ENCODE results near the gene GALNT18.
A peak's percentile ranks its signal among the peaks of the same experiment; 100 is the strongest.

GALNT18 gene

GRCh38 chr11:11624926-11625325 lies 3.1 kb upstream of the GALNT18 start:
- WGBS, 2 experiments (ENCODE audit: insufficient coverage in 2 of 2), result 86% methylated on average over 2 of the region's 4 CpGs; no CpG with 5 or more reads in 1 of the 2 experiments
- Histone ChIP-seq H3K4me1 (ENCODE audit: control insufficient read depth, insufficient read depth, low read length, poor library complexity, severe bottlenecking) (peaks cover 9% of the 10 kb centered on the region), H3K9me3 (ENCODE audit: control insufficient read depth, low read length) (no peaks in the 10 kb centered on the region), H3K36me3 (ENCODE audit: control insufficient read depth, insufficient read depth, low read length) (no peaks in the 10 kb centered on the region), H3K4me3 (ENCODE audit: extremely low read depth, insufficient read depth, low read length, poor library complexity, severe bottlenecking) (no peak overlapping the region), H3K27ac (ENCODE audit: low read depth, low read length, severe bottlenecking) (no peak overlapping the region)

- no peaks in the 10 kb centered on the region for H3K9me3 ChIP-seq (ENCODE audit: control insufficient read depth, low read length)
- no peak overlapping the region for H3K4me3 ChIP-seq (ENCODE audit: extremely low read depth, insufficient read depth, low read length, poor library complexity, severe bottlenecking)
- no peaks in the 10 kb centered on the region for H3K36me3 ChIP-seq (ENCODE audit: control insufficient read depth, insufficient read depth, low read length)
- no peak overlapping the region for H3K27ac ChIP-seq (ENCODE audit: low read depth, low read length, severe bottlenecking)
- H3K4me1 ChIP-seq (ENCODE audit: control insufficient read depth, insufficient read depth, low read length, poor library complexity, severe bottlenecking), result peaks cover 9% of the 10 kb centered on the region
- 89 to 90% methylated on average over 1 to 3 of the region's 3 CpGs for WGBS, 2 experiments (ENCODE audit: insufficient coverage in 2 of 2)
These were observed 2.4 kb upstream of the GALNT18 start for GRCh38 chr11:11624204-11624603.

- Histone ChIP-seq H3K4me1 (ENCODE audit: control insufficient read depth, insufficient read depth, low read length, poor library complexity, severe bottlenecking) (peaks cover 9% of the 10 kb centered on the region), H3K4me3 (ENCODE audit: extremely low read depth, insufficient read depth, low read length, poor library complexity, severe bottlenecking) (no peak overlapping the region), H3K36me3 (ENCODE audit: control insufficient read depth, insufficient read depth, low read length) (no peaks in the 10 kb centered on the region), H3K27ac (ENCODE audit: low read depth, low read length, severe bottlenecking) (peak overlapping the region; percentile 49), H3K9me3 (ENCODE audit: control insufficient read depth, low read length) (no peaks in the 10 kb centered on the region)
- 81 to 84% methylated on average over 3 to 5 of the region's 5 CpGs for WGBS, 2 experiments (ENCODE audit: insufficient coverage in 2 of 2)
These were observed 967 bp upstream of the GALNT18 start for GRCh38 chr11:11622772-11623171.

GRCh38 chr11:11622340-11622706 lies 518 bp upstream of the GALNT18 start:
- WGBS, 2 experiments (ENCODE audit: insufficient coverage in 2 of 2), result 6 to 23% methylated on average over 5 to 10 of the region's 12 CpGs
- Histone ChIP-seq H3K4me1 (ENCODE audit: control insufficient read depth, insufficient read depth, low read length, poor library complexity, severe bottlenecking) (peaks cover 9% of the 10 kb centered on the region), H3K36me3 (ENCODE audit: control insufficient read depth, insufficient read depth, low read length) (no peaks in the 10 kb centered on the region), H3K9me3 (ENCODE audit: control insufficient read depth, low read length) (no peaks in the 10 kb centered on the region), H3K4me3 (ENCODE audit: extremely low read depth, insufficient read depth, low read length, poor library complexity, severe bottlenecking) (peak overlapping the region; percentile 50), H3K27ac (ENCODE audit: low read depth, low read length, severe bottlenecking) (peak overlapping the region; percentile 45)

- peaks cover 9% of the 10 kb centered on the region for H3K4me1 ChIP-seq (ENCODE audit: control insufficient read depth, insufficient read depth, low read length, poor library complexity, severe bottlenecking)
- H3K9me3 ChIP-seq (ENCODE audit: control insufficient read depth, low read length), result no peaks in the 10 kb centered on the region
- no peak overlapping the region for H3K27ac ChIP-seq (ENCODE audit: low read depth, low read length, severe bottlenecking)
- 1 to 2% methylated on average over 55 of the region's 55 CpGs for WGBS, 2 experiments (ENCODE audit: insufficient coverage in 2 of 2)
- H3K36me3 ChIP-seq (ENCODE audit: control insufficient read depth, insufficient read depth, low read length), result no peaks in the 10 kb centered on the region
- H3K4me3 ChIP-seq (ENCODE audit: extremely low read depth, insufficient read depth, low read length, poor library complexity, severe bottlenecking), result peak overlapping the region; percentile 50
These were observed 758 bp downstream of the GALNT18 start for GRCh38 chr11:11620921-11621572.

GRCh38 chr11:11620173-11620920 lies 1.5 kb downstream of the GALNT18 start:
- no peaks in the 10 kb centered on the region for H3K36me3 ChIP-seq (ENCODE audit: control insufficient read depth, insufficient read depth, low read length)
- WGBS, 2 experiments (ENCODE audit: insufficient coverage in 2 of 2), result 0 to 3% methylated on average over 23 to 30 of the region's 48 CpGs

GRCh38 chr11:11618973-11619435 lies 2.8 kb downstream of the GALNT18 start:
- WGBS, 2 experiments (ENCODE audit: insufficient coverage in 2 of 2), result 10 to 58% methylated on average over 2 of the region's 4 CpGs
- Histone ChIP-seq H3K4me1 (ENCODE audit: control insufficient read depth, insufficient read depth, low read length, poor library complexity, severe bottlenecking) (peaks cover 5% of the 10 kb centered on the region), H3K27ac (ENCODE audit: low read depth, low read length, severe bottlenecking) (no peak overlapping the region), H3K9me3 (ENCODE audit: control insufficient read depth, low read length) (no peaks in the 10 kb centered on the region), H3K36me3 (ENCODE audit: control insufficient read depth, insufficient read depth, low read length) (no peaks in the 10 kb centered on the region), H3K4me3 (ENCODE audit: extremely low read depth, insufficient read depth, low read length, poor library complexity, severe bottlenecking) (no peak overlapping the region)

More at GRCh38 chr11:11620173-11620920, 1.5 kb downstream of the GALNT18 start:
- Histone ChIP-seq H3K27ac (ENCODE audit: low read depth, low read length, severe bottlenecking) (no peak overlapping the region), H3K9me3 (ENCODE audit: control insufficient read depth, low read length) (no peaks in the 10 kb centered on the region), H3K4me3 (ENCODE audit: extremely low read depth, insufficient read depth, low read length, poor library complexity, severe bottlenecking) (peak overlapping the region; percentile 50), H3K4me1 (ENCODE audit: control insufficient read depth, insufficient read depth, low read length, poor library complexity, severe bottlenecking) (peaks cover 9% of the 10 kb centered on the region)

GRCh38 chr11:11615086-11615485 lies 6.7 kb downstream of the GALNT18 start:
- WGBS, 2 experiments (ENCODE audit: insufficient coverage in 2 of 2), result 92 to 94% methylated on average over 2 to 3 of the region's 4 CpGs
- H3K27ac ChIP-seq (ENCODE audit: low read depth, low read length, severe bottlenecking), result no peak overlapping the region
- H3K4me3 ChIP-seq (ENCODE audit: extremely low read depth, insufficient read depth, low read length, poor library complexity, severe bottlenecking), result no peak overlapping the region
- no peaks in the 10 kb centered on the region for H3K4me1 ChIP-seq (ENCODE audit: control insufficient read depth, insufficient read depth, low read length, poor library complexity, severe bottlenecking)
- H3K9me3 ChIP-seq (ENCODE audit: control insufficient read depth, low read length), result no peaks in the 10 kb centered on the region
- H3K36me3 ChIP-seq (ENCODE audit: control insufficient read depth, insufficient read depth, low read length), result no peaks in the 10 kb centered on the region

GRCh38 chr11:11612439-11612838 lies 9.4 kb downstream of the GALNT18 start:
- H3K4me3 ChIP-seq (ENCODE audit: extremely low read depth, insufficient read depth, low read length, poor library complexity, severe bottlenecking), result no peak overlapping the region
- H3K4me1 ChIP-seq (ENCODE audit: control insufficient read depth, insufficient read depth, low read length, poor library complexity, severe bottlenecking), result peaks cover 17% of the 10 kb centered on the region
- WGBS, 2 experiments (ENCODE audit: insufficient coverage in 2 of 2), result 90 to 95% methylated on average over 3 to 4 of the region's 4 CpGs
- H3K27ac ChIP-seq (ENCODE audit: low read depth, low read length, severe bottlenecking), result no peak overlapping the region
- H3K36me3 ChIP-seq (ENCODE audit: control insufficient read depth, insufficient read depth, low read length), result no peaks in the 10 kb centered on the region
- no peaks in the 10 kb centered on the region for H3K9me3 ChIP-seq (ENCODE audit: control insufficient read depth, low read length)

GRCh38 chr11:11611381-11611780 lies 10.4 kb downstream of the GALNT18 start:
- WGBS, 2 experiments (ENCODE audit: insufficient coverage in 2 of 2), result 90 to 95% methylated on average over 3 to 5 of the region's 6 CpGs
- no peak overlapping the region for H3K27ac ChIP-seq (ENCODE audit: low read depth, low read length, severe bottlenecking)
- peaks cover 17% of the 10 kb centered on the region for H3K4me1 ChIP-seq (ENCODE audit: control insufficient read depth, insufficient read depth, low read length, poor library complexity, severe bottlenecking)
- no peaks in the 10 kb centered on the region for H3K36me3 ChIP-seq (ENCODE audit: control insufficient read depth, insufficient read depth, low read length)
- no peaks in the 10 kb centered on the region for H3K9me3 ChIP-seq (ENCODE audit: control insufficient read depth, low read length)
- H3K4me3 ChIP-seq (ENCODE audit: extremely low read depth, insufficient read depth, low read length, poor library complexity, severe bottlenecking), result no peak overlapping the region

GRCh38 chr11:11608783-11609232 lies 13.0 kb downstream of the GALNT18 start:
- Histone ChIP-seq H3K4me3 (ENCODE audit: extremely low read depth, insufficient read depth, low read length, poor library complexity, severe bottlenecking) (no peak overlapping the region), H3K27ac (ENCODE audit: low read depth, low read length, severe bottlenecking) (no peak overlapping the region), H3K4me1 (ENCODE audit: control insufficient read depth, insufficient read depth, low read length, poor library complexity, severe bottlenecking) (peaks cover 17% of the 10 kb centered on the region), H3K9me3 (ENCODE audit: control insufficient read depth, low read length) (no peaks in the 10 kb centered on the region), H3K36me3 (ENCODE audit: control insufficient read depth, insufficient read depth, low read length) (no peaks in the 10 kb centered on the region)
- WGBS, 2 experiments (ENCODE audit: insufficient coverage in 2 of 2), result 96% methylated on average over 2 of the region's 2 CpGs; no CpG with 5 or more reads in 1 of the 2 experiments
